Measurements from ENCODE around the gene SLC34A2. TPM values are rescaled to one million over a fixed set of nuclear protein-coding genes. Genes with fewer than 3 reads are reported as not detected.
"Not testable (repeated sequence)": the region's sequence is repeated elsewhere in the genome, so short reads cannot be mapped to it uniquely, and the experiment has no call there.

The SLC34A2 gene
- 1 to 10 TPM in 1 of 4 donors, under 1 TPM in 2, not detected in 1; 0.42 to 1.7 (median 0.63) TPM for total RNA-seq

GRCh38 chr4:25654971-25655963, at the start of gene SLC34A2:
SLC34A2 (plus strand) TSS chr4:25655851; CDS start chr4:25662501, 6,650 bp downstream.
- Histone ChIP-seq H3K9me3 (no peaks in the 10 kb centered on the region), H3K36me3 (no peaks in the 10 kb centered on the region), H3K4me1 (peaks cover 5 to 11% (median 8%) of the 10 kb centered on the region in 4 donors), H3K27ac (replicated peaks in 1 of 4) (no peak within 1 kb of the TSS), H3K27me3 (peaks cover 0 to 41% (median 8%) of the 10 kb centered on the region in 4 donors), H3K4me3 (peak within 1 kb of the TSS in 2 of 4 donors; percentile 27 to 30)
- intact Hi-C loops (cut with DNase I), result no loop called here
- DNase-seq (ENCODE audit: extremely low spot score), result no peak
- WGBS, result 15% methylated on average over 15 of the region's 71 CpGs
- TF ChIP-seq POLR2A (IDR thresholded peaks at IDR 0.05; ENCODE audit: low read depth) (no peak), POLR2AphosphoS5 (IDR thresholded peaks at IDR 0.05) (no peak), CTCF (IDR thresholded peaks at IDR 0.05) (no peak), EP300 (IDR thresholded peaks at IDR 0.05) (no peak)

GRCh38 chr4:25608644-25609043, 47.0 kb upstream of the SLC34A2 start:
- H3K27ac ChIP-seq (replicated peaks in 1 of 4), result no peak overlapping the region
- no peaks in the 10 kb centered on the region for H3K9me3 ChIP-seq
- intact Hi-C loops (cut with DNase I), result no loop called here
- no peaks in the 10 kb centered on the region for H3K27me3 ChIP-seq
- no peaks in the 10 kb centered on the region for H3K36me3 ChIP-seq
- H3K4me3 ChIP-seq, result no peak overlapping the region
- no peak for DNase-seq (ENCODE audit: extremely low spot score)
- TF ChIP-seq CTCF (IDR thresholded peaks at IDR 0.05) (no peak), POLR2A (IDR thresholded peaks at IDR 0.05; ENCODE audit: low read depth) (no peak), EP300 (IDR thresholded peaks at IDR 0.05) (no peak), POLR2AphosphoS5 (IDR thresholded peaks at IDR 0.05) (no peak)
- H3K4me1 ChIP-seq, result no peaks in the 10 kb centered on the region
- 83% methylated on average over 5 of the region's 5 CpGs for WGBS

- Histone ChIP-seq H3K4me3 (no peak overlapping the region), H3K27me3 (no peaks in the 10 kb centered on the region), H3K9me3 (no peaks in the 10 kb centered on the region), H3K27ac (replicated peaks in 1 of 4) (no peak overlapping the region), H3K4me1 (no peaks in the 10 kb centered on the region), H3K36me3 (no peaks in the 10 kb centered on the region)
- no peak for DNase-seq (ENCODE audit: extremely low spot score)
- intact Hi-C loops (cut with DNase I), result no loop called here
- WGBS, result 80% methylated on average over 5 of the region's 5 CpGs
- no peak for TF ChIP-seq EP300 (IDR thresholded peaks at IDR 0.05)
- TF ChIP-seq POLR2AphosphoS5 (IDR thresholded peaks at IDR 0.05), result no peak
- TF ChIP-seq POLR2A (IDR thresholded peaks at IDR 0.05; ENCODE audit: low read depth), result no peak
- no peak for TF ChIP-seq CTCF (IDR thresholded peaks at IDR 0.05)
Observed at GRCh38 chr4:25609976-25610375, 45.7 kb upstream of the SLC34A2 start.

GRCh38 chr4:25613613-25614012, 42.0 kb upstream of the SLC34A2 start:
- WGBS, result 89% methylated on average over 9 of the region's 9 CpGs
- DNase-seq (ENCODE audit: extremely low spot score); intact Hi-C loops (cut with DNase I); H3K27me3 ChIP-seq; H3K27ac ChIP-seq (replicated peaks in 1 of 4); H3K36me3 ChIP-seq; H3K4me3 ChIP-seq; H3K4me1 ChIP-seq; H3K9me3 ChIP-seq: not testable (repeated sequence)

GRCh38 chr4:25614807-25615206, 40.8 kb upstream of the SLC34A2 start:
- TF ChIP-seq POLR2A (IDR thresholded peaks at IDR 0.05; ENCODE audit: low read depth) (no peak), POLR2AphosphoS5 (IDR thresholded peaks at IDR 0.05) (no peak), CTCF (IDR thresholded peaks at IDR 0.05) (no peak), EP300 (IDR thresholded peaks at IDR 0.05) (no peak)
- H3K9me3 ChIP-seq, result no peaks in the 10 kb centered on the region
- H3K27me3 ChIP-seq, result peaks cover 0 to 3% (median 0%) of the 10 kb centered on the region in 4 donors
- DNase-seq (ENCODE audit: extremely low spot score), result no peak
- H3K4me1 ChIP-seq, result no peaks in the 10 kb centered on the region
- H3K27ac ChIP-seq (replicated peaks in 1 of 4), result no peak overlapping the region
- intact Hi-C loops (cut with DNase I), result no loop called here
- no peak overlapping the region for H3K4me3 ChIP-seq
- WGBS, result 89% methylated on average over 6 of the region's 6 CpGs
- H3K36me3 ChIP-seq, result no peaks in the 10 kb centered on the region

Data from esophagus muscularis mucosa (tissue), 4 donors.